Transverse colon (tissue), 3 donors: ENCODE results near the gene RABGAP1L.

Source experiments
- POLR2A ChIP-seq: fragments of 450-650 bp; IDR thresholded peaks from one replicate; pipeline ENCODE4 v1.6.1; 2016; ENCODE audit warnings: antibody characterized with exemption, mild to moderate bottlenecking, moderate library complexity
- POLR2AphosphoS5 ChIP-seq, 3 donors: sonication (generic); formaldehyde crosslinking; IDR thresholded peaks; one replicate each; pipeline ENCODE4 v1.6.1; 2016; ENCODE audit warnings: antibody characterized with exemption in 3 of 3

DNA sequence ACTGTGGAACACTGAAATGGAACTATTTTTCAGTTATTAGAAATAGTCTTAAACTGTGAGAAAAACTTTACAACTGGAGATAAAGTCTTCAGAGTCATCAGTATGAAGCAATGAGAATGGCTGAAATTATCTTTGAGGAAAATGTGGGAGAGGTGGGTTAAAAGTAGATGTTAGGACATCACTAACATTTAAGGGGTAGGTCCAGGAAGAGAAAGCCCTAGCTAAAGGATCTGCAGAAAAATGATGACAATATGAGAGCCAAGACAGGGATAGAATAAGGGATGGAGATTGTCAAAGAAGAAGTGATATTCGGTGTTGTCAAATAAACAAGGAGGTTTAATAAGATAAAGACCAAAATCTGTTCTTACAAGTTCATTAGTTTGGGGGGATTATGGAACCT, 165.2 kb downstream of the RABGAP1L start:
- TF ChIP-seq POLR2AphosphoS5 (IDR thresholded peaks at IDR 0.05) = no peak
- TF ChIP-seq POLR2A = no peak
